ENCODE data around the gene CEACAM4. TPM values are rescaled to one million over a fixed set of nuclear protein-coding genes. Genes with fewer than 3 reads are reported as not detected.
"Not testable (repeated sequence)": the region's sequence is repeated elsewhere in the genome, so short reads cannot be mapped to it uniquely, and the experiment has no call there.

The CEACAM4 gene
- total and polyA plus RNA-seq, 2 of the 8 experiments (the other 6 are each of a cell fraction or from before 2014, with no cell fraction given): not detected

DNA sequence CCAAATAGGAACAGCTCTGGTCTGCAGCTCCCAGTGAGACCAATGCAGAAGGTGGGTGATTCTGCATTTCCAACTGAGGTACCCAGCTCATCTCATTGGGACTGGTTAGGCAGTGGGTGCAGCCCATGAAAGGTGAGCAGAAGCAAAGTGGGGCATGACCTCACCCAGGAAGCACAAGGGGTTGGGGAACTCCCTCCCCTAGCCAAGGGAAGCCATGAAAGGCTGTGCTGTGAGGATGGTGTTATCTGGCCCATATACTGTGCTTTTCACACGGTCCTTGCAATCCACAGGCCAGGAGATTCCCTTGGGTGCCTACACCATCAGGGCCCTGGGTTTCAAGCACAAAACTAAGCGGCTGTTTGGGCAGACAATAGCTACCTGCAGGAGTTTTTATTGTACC lies 29.9 kb upstream of the CEACAM4 start:
- H3K79me1 ChIP-seq (ENCODE audit: low read depth, low read length); H2BK20ac ChIP-seq (ENCODE audit: low read length); H2AFZ ChIP-seq (ENCODE audit: low read length); H3K9ac ChIP-seq (replicated peaks in 1 of 4; ENCODE audit: extremely low read depth in 1 of 4, low read depth in 3 of 4, low read length in 3 of 4); FAIRE-seq; H3K36me3 ChIP-seq (ENCODE audit: control insufficient read depth in 2 of 4, insufficient read depth in 4 of 4, low read length in 3 of 4); DNase-seq (ENCODE audit: low read depth in 1 of 2, low spot score in 2 of 2); H2BK15ac ChIP-seq (ENCODE audit: low read length); H2BK12ac ChIP-seq (ENCODE audit: low read depth, low read length); H3K79me2 ChIP-seq (ENCODE audit: control insufficient read depth in 1 of 2, insufficient read depth in 2 of 2, low read length in 2 of 2); H3K23ac ChIP-seq (ENCODE audit: insufficient read length); H3K4me1 ChIP-seq (replicated peaks in 1 of 4; ENCODE audit: control insufficient read depth in 3 of 4, insufficient read depth in 4 of 4, low read length in 3 of 4); H3K4me3 ChIP-seq (ENCODE audit: extremely low read depth in 1 of 4, insufficient read depth in 2 of 4, low read depth in 3 of 4, low read length in 4 of 4); H4K5ac ChIP-seq (ENCODE audit: insufficient read length, low read depth, low read length); H3K23me2 ChIP-seq (ENCODE audit: low read depth, low read length); H2BK5ac ChIP-seq (ENCODE audit: low read depth, low read length); H2AK5ac ChIP-seq (ENCODE audit: low read depth, low read length); H3K4me2 ChIP-seq (ENCODE audit: insufficient read depth in 1 of 2, low read depth in 2 of 2, low read length in 2 of 2); H2BK120ac ChIP-seq (replicated peaks; ENCODE audit: low read depth, low read length); H3K56ac ChIP-seq (replicated peaks; ENCODE audit: insufficient read length, low read depth, low read length); POLR2A ChIA-PET (ENCODE audit: partially characterized antibody); H4K20me1 ChIP-seq (replicated peaks in 1 of 2; ENCODE audit: control insufficient read depth in 1 of 2, insufficient read depth in 2 of 2, low read length in 2 of 2); H3K14ac ChIP-seq (ENCODE audit: insufficient read length); H4K8ac ChIP-seq (ENCODE audit: extremely low read depth, insufficient read depth, low read length); H3K18ac ChIP-seq (ENCODE audit: extremely low read depth, low read length); H4K91ac ChIP-seq (replicated peaks; ENCODE audit: insufficient read length, low read length); H3K27ac ChIP-seq (ENCODE audit: low read depth, low read length); H3K4ac ChIP-seq (replicated peaks; ENCODE audit: insufficient read length, low read depth, low read length); H3K27me3 ChIP-seq (replicated peaks in 1 of 4; ENCODE audit: control insufficient read depth in 3 of 4, extremely low read depth in 1 of 4, insufficient read depth in 3 of 4, low read length in 3 of 4): not testable (repeated sequence)
- 24% methylated on average over 2 of the region's 2 CpGs; no CpG with 5 or more reads in 1 of the 2 experiments for WGBS, 2 experiments (ENCODE audit: extremely low coverage in 1 of 2, insufficient coverage in 1 of 2, insufficient read length in 1 of 2, insufficient replicate concordance in 2 of 2, low coverage in 1 of 2, low lambda C conversion rate in 2 of 2, missing lambda C conversion rate in 1 of 2)
- peaks cover 29 to 46% of the 10 kb centered on the region in 2 experiments for H3K9me3 ChIP-seq (ENCODE audit: insufficient read depth in 2 of 2, low read depth in 1 of 2, low read length in 1 of 2)
- CTCF ChIA-PET (ENCODE audit: partially characterized antibody): interaction anchor here (1.2 kb wide), 1 partner anchor 15 kb away, joined by 5 read pairs; no protein-coding TSS in a partner anchor
